Neural cell (in vitro differentiated cells): ENCODE data around the gene NCBP3.

Experiments used
- CTCF ChIP-seq: fragments of 450-650 bp; IDR thresholded peaks from 2 replicates; pipeline ENCODE4 v1.5.1; 2014; ENCODE audit warnings: antibody characterized with exemption, mild to moderate bottlenecking, moderate library complexity; ENCODE audit not compliant: poor library complexity, severe bottlenecking
- EP300 ChIP-seq: fragments of 450-650 bp; conservative IDR thresholded peaks from 2 replicates; pipeline ENCODE4 v1.6.1; 2014; ENCODE audit warnings: antibody characterized with exemption, mild to moderate bottlenecking, moderate library complexity; ENCODE audit not compliant: poor library complexity, severe bottlenecking

- TF ChIP-seq EP300 (no peak), CTCF (no peak)
Measured at GRCh38 chr17:3847165-3847670, 1.2 kb upstream of the NCBP3 start.
